Stimulated activated CD4-positive, alpha-beta T cell treated with anti-CD3 and anti-CD28 coated beads, Interleukin-12 subunit alpha, Interleukin-12 subunit beta, amount 100 ng/mL, for 48 hours (primary cell): Measurements from ENCODE around the gene IFT81.
"Not testable (repeated sequence)": the region's sequence is repeated elsewhere in the genome, so short reads cannot be mapped to it uniquely, and the experiment has no call there.

Experiments
- DNase-seq, 3 donors: peaks; one replicate each; pipeline ENCODE4 v3.0.0-alpha.2; 2020; ENCODE audit warnings: low read depth in 2 of 3, low spot score in 1 of 3

Gene IFT81

DNA sequence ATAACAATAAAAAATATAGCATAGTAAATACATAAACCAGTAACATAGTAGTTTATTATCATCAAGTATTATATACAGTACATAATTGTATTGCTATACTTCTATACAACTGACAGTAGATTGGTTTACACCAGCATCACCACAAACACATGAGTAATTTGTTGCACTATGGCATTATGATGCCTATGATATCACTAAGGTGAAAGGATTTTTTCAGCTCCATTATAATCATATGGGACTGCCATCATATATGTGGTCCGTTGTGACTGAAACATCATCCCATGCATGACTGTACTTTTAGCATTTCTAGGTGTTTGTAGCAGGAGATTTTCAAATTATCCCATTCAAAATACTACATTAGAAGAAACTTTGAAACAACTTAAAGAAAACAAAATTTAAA lies 77.8 kb downstream of the IFT81 start:
- DNase-seq: no peak

DNA sequence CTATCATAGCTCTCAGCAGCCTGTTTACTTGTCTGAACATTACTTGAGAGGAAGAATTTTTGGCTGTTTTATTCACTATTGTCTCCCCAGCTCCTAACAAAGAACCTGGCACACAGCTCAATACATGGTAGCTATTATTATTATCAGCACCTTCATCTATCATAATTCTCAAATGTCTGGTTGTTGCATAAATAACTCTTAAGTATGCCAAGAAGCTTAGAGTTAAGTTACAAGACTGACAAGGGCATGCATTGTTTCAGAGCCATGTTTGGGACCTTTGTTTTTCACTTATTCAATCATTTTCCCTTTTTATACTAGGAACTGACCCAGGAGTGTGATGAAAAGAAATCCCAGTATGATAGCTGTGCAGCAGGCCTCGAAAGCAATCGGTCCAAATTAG lies 79.4 kb downstream of the IFT81 start:
- DNase-seq: no peak

DNA sequence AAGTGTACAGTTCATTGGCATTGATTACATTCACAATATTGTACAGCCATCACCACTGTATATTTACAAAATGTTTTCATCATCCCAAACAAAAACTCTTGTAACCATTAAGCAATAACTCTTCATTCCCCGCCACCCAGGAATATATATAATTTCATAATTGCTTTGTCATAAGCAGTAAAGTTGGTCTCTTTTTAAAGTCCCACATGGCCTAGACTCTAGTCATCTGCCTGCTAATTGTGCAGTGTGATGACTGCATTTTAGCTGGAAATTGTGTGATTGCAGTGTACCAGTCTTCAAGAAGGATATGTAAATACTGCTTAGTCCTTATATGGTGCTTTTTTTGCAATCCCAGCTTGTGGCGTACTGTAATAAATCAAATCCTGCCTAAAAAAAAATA lies 81.8 kb downstream of the IFT81 start:
- no peak for DNase-seq

DNA sequence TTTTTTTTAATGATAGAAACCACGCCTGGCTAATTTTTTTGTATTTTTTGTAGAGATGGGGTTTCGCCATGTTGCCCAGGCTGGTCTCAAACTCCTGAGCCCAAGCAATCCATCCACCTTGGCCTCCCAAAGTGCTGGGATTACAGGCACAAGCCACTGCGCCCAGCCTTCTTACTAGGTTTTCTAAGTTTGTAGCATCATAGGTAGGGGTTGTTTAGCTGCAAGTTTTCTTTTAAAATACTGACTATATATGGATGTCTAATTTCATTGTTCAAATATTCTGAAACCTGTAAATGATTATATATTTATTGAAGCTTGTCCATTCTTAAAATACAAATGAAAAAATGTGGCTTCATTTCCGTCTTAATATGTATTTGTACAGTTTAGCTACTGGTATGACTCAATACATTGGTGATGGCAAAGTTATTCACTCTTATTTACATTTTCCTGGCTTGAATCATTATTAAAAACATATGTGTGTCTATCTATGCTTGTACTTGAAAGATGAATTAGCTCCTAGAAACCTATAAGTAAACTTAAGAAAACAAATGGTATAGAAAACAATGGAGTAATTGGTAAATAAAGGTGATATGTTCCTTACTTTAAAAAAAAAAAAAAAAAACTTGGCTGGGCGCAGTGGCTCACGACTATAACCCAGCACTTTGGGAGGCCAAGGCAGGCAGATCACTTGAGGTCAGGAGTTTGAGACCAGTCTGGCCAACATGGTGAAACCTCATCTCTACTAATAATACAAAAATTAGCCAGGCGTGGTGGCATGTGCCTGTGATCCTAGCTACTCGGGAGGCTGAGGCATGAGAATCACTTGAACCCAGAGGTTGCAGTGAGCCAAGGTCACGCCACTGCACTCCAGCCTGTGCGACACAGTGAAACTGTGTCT lies 87.7 kb downstream of the IFT81 start:
- not testable (repeated sequence) for DNase-seq

DNA sequence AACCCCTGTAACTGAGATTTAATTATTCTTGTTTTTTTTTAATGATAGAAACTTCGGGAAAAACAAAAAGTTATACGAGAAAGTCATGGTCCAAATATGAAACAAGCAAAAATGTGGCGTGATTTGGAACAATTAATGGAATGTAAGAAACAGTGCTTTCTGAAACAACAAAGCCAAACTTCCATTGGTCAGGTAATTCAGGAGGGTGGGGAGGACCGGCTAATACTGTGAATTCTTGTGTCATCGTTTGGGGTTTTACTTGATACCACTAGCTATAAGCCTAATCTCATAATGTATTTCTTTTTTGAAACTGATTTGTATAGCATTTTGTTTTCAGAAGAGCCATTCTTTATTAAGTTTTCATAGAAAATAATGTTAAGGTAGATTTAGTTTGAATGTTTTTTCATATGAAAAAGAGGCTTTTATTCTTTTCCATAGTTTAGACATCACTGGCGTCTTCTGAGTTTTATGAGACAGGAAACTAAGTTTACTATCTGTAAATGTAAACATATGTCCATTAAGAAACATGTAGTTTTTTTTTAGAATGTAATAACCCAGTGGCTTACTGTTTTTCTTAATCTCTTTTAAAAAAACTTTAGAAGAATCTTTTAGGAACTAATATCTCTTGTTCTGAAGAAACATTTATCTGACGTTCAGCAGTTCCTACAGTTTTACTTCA lies 94.0 kb downstream of the IFT81 start:
- no peak for DNase-seq

DNA sequence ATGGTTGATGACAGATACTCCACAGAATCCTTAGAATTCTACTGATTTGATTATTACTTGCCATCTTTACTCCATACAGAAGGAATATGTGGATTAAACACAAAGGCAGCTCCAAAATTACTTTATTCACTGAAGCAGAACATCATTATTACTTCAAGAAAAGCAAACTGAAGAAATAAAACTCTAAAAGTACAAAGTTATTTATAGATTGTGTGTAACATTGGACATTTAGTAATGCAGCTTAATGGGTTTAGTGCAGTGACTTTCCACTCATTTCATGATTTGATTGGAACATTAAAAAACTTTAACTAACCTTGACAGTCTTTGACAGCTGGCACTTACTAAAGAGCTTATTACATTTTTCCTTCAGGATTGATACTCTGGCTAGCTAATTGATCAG lies 97.9 kb downstream of the IFT81 start:
- no peak for DNase-seq

DNA sequence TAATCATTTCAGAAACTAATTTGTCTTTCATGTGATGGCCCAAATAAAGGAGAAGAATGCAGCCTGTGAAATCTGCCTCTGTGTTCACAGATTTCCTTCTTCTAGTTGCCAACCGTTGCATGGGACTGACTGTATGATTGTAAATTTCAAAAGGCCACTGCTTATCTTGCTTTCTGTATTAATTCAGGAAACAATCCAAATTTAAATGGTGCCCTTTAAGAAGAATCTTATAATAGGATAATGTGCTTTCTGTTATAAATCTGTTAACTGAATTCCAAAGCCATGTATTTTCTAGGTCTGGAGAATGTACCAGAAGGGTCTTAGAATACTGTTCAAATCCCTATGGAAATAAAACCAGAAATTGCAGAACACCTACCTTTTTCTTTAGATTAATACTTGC lies 98.3 kb downstream of the IFT81 start:
- no peak for DNase-seq

DNA sequence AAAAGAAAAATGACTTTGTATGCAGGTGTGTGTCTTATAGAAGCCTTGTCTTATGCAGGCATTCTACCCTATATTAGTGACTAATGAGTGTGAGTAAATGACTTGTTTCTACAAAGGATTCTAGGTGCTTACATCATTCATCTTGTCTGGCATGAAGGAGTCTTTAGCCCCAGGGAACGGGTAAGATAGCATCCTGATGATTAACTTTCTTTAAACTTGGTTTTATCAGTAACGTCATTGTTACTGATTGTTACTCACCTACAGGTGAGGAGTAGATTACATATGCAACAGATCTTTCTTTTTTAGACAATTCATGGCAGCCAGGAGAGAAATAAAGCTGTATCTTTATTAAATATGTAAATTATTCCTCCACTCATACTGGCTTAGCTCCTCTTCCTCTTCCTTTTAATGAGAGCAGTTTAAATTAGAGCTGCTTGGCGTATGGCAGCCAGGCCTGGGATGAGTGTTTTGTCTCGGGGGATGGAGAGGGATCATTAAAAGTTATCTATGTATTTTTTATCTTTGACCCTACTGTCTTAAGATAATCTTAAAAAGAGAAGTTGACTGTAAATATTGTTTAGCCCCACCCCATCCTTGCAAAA lies 99.7 kb downstream of the IFT81 start:
- no peak for DNase-seq

DNA sequence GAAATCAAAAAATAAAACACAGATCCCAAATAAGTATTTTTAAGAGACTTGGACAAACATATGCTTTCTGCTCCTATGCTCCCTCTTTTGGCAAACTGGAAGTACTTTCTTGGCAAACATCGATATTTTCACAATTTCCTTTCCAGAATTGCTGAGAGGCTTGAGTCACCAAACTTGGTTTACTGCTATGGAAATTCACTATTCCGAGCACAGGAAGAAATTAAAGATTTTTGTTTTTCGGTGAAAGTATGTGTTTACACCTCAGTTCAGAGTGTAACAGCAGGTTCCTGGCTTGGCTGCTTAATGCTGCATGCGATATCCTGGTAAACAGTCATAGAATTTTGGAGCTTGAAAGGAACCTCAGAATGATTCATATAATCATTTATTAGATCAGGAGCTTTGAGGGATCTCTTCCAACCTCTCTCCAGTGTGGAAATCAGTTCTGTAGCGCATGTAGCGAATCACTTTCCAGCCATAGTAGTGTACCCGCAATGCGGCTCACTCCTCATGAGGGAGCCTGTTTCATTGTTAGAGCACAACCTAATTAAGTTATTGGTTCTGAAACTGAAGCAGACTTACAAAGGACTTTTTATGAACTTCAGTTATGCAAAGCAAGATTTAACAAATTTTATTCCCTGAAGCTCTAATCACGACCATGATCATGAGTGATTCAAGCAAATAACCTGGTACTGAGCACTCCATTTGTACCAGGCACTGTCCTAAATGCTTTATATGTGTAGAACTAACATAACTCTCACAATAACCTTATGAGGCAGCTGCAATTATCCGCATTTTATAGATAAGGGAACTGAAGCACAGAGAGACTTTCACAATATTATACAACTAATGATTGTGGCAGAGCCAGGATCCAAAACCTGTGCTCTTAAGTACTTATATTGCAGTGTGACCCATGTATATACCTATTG lies 100.5 kb downstream of the IFT81 start:
- no peak for DNase-seq

DNA sequence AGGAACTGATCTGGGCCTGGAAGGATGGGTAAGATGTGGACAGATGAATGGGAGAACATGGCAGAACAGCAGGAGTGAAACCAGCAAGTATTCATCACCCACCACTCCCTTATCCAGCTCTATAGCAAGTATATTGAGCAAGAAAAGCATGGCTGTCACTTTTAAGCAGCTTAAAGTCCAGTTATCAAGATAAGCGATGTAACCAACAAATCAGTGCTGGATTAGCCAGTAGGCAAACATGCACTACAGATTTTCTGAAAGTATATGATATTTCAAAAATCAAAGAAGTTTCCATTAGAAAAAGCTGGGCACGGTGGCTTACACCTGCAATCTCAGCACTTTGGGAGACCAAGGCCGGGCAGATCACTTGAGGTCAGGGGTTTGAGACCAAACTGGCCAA lies 103.0 kb downstream of the IFT81 start:
- no peak for DNase-seq

DNA sequence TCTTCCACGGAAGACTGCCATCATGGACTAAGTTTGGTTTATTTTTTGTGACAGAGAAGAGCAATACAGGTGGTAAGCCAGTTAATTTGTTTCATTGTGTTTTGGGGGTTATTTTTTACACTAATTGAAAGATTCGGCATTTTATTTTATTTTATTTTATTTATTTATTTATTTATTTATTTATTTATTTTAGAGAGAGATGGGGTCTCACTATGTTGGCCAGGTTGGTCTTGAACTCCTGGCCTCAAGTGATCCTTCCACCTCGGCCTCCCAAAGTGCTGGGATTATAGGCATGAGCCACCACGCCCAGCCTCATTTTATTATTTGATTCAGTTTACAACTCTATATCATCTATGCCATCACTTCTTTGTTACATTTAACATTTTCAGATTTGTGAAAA lies 104.2 kb downstream of the IFT81 start:
- not testable (repeated sequence) for DNase-seq

DNA sequence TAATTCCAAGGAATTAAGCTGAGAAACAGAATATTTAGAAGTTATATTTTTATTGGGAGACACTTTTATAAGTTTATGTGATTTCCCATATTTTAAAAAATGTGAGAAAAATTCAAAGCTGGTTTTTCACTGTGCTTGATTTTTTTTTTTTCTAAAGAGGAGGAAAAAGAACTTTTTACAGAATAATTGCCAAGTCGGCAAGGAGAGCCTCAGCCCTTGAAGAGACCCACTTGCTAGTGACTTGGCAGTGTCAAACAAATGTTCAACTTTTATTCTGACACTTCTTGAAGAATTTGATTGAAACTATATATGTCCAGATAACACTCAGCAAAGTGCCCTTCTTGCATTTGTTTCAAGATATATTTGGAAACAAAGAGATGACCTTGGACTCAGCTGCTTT lies 104.6 kb downstream of the IFT81 start:
- DNase-seq: no peak

DNA sequence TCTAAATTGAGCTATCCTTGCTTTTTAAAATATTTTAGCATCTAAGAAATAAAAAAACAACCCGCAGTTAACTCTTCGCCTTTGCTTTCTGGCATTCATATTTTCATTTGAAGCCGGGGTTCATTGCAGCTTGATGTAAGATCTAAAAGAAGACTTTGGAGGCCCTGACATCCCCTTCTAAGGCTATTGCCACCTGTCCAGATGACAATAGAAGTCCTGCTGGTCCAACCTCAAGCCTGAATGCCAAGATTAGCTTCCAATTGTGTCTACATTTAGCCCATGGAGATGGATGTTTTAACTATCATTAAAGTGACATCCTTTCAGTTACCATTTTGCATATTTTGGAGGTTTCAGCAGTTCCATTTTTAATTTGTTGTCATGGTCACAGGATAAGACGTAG lies 105.3 kb downstream of the IFT81 start:
- DNase-seq: no peak

DNA sequence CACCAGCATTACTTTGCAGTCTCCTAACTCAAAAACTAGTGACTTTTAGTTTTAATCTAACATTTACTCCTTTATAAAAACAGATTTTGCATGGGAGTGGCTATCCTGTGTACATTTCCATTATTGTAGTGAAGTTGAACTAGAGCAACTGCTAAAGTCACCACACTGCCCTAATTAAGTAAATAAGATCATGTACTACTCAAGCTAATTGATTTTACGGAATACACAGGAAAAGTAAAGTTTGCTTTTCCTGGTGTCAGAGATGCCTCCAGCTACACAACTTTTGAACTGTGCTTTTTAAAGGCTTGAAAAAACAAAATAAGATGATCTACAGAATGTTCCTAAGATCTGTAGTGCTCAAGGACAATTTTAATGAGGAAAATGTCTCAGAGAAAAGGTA lies 106.5 kb downstream of the IFT81 start:
- DNase-seq: no peak

DNA sequence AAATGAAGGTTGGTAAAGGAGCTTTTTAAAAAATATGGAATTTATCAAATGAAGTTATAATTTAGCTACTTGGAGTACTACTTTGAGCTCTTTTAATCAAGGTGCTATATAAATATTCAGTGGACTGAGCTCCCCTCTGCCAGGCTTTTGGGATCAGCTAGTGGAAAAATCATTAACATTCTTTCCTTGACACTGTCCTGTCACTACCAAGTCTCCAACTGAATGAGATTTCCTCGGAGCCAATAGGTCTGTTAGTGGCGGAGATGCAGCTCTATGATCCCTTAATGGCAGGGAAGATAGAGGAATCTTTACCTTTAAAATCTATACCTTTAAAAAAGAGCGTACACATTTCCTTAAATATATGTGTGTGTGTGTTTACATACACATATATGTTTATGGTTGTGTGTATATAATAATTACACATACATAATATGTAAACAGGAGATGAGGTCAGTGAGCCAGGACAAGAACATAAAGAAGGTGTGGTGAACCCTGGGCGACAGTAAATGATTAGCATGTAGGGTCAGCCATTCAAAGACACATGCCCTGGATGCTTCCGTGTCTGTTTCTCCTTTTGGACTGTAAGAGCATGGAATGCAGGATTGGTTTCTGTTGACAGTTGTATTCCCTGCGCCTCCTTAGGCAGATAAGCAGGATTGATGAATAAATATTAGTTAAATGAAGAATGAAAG lies 109.2 kb downstream of the IFT81 start:
- no peak for DNase-seq

DNA sequence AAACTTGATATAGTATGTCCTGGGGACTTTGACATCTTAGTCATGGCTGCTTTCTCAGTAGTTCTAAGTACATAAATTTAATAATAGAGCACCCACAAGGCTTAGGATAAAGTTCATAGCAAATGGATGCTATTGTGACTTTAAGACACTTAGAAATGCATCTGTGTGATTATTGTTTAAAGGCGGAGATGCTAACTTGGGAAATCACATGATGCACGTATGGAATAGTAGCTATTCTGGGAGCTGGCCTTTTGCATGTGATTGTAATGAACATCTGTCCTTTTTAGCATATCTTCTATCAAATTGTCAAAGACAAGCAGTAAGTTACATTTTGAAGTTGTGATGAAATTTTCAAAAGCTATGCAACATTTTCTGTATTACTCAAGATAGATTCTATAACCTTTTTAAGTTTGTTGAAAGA lies 110.2 kb downstream of the IFT81 start:
- no peak for DNase-seq

DNA sequence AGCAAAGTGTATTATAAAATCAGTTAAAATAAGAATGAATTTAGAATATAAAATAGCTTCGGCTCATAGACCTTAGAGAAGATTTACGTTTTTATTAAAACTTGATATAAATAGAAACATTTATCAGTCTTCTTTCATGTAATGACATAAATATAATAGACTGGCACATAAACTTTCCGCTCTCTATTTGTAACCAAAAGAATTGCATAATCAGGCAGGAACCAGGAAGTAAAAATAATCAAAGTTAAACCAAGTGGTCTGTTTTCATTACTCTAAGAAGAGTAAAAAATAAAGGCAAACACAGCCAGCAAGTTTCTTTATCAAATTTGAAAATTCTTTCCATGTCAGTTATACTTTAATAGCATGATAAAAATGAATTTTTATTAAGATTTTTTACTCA lies 110.6 kb downstream of the IFT81 start:
- DNase-seq: no peak

DNA sequence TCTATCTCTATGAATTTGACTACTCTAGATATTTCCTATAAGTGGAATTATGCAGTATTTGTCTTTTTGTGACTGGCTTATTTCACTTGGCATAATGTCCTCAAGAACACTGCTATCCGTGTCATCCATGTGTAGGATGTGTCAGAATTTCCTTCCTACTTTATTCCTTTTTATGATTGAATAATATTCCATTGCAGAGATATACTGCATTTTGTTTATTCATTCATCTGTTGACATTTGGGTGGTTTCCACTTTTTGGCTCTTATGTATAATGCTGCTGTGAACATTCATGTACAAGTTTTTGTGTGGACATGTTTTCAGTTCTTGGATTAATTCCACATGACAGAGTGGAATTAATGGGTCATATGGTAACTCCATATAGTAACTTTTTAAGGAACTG lies 111.2 kb downstream of the IFT81 start:
- no peak for DNase-seq

DNA sequence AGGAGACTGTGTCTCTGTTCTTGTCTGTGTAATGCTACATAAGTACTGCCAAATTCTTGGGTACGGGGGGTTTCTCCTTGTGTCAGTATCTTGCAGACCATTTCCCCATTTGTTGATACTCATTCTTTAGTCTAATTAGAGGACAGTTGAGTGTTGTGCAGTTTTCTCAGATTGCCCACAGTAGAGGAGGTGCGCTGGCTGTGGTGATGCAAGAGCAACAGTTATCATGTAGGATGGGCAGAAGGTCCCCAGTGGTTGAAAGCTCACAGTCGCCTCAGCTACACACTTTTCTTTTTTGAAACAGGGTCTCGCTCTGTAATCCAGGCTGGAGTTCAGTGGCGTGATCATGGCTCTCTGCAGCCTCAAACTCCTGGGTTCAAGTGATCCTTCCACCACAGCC lies 119.1 kb downstream of the IFT81 start:
- no peak for DNase-seq

DNA sequence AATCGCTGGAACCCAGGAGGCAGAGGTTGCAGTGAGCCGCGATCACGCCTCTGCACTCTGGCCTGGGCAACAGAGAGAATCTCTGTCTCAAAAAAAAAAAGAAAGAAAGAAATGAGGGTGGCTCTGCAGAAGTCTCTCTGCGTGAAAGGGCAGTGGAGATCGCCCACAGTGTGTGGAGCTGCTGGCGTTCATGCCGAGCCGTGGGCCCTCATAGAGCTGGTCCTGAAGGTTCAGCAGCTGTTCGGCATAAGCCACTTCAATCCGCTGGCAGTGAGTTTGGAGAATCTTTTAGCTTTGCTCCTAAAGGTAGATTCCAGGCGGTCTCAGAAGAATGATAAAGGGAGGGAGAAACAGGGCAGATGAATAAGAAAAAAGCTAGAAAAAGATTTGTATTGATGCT lies 120.2 kb downstream of the IFT81 start:
- DNase-seq: no peak

DNA sequence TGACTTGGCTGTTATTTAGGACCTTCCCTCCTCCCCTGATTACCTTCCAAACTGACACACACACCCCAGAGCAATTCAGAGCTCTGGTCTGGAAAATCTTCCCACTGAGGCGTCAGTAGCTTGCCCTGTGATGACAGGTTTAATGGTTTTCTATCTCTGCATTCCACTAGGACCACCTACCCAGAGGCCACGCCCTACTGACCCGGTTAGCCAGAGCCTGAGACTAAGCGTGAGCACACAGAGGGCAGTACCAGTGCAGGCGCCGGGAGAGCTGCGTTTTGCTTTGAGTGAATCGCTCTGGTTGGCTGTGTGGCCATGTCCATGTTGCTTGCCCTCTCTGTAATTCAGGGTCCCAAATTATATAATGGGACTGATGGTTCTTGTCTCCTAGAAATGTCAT lies 120.7 kb downstream of the IFT81 start:
- DNase-seq: no peak
